Measurements from ENCODE around the gene GRK6. TPM values are rescaled to one million over a fixed set of nuclear protein-coding genes. Genes with fewer than 3 reads are reported as not detected.
"Not testable (repeated sequence)": the region's sequence is repeated elsewhere in the genome, so short reads cannot be mapped to it uniquely, and the experiment has no call there.

GRK6 gene
- total RNA-seq, 4 donors from 2014 or later, result 20.7 to 42.3 (median 31.5) TPM

DNA sequence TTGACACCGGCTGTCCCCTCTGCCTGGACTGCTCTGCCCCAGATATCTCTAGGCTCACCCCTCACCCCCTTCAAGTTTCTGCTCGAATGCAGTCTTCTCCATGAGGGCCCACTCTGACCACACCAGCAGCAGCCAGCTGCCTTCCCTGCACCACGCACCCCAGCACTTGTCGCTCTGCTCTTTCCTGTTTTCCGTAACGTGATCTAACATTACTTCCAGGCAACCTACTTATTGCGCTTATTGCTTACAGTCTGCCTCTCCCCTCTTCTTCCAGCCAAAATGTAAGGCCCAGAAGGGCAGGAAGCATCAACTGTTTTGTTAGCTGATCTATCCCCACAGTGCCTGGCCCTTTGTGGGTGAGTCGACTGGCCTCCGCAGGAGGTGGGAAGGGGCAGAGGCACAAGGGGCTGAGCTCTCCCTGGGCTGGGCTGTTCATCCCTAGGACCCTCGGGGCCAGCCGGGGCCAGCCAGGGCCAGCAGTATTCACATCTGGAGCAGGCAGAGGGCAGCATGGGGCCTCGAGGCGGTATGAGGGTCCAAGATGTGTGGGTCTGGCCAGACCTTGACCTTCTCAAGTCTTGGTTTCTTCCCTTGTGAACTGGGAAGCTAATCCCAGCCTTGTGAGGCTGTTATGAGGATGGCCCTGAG lies 58.5 kb downstream of the GRK6 start:
- no peaks in the 10 kb centered on the region for H3K27me3 ChIP-seq
- peak; percentile 44 for TF ChIP-seq POLR2AphosphoS5 (IDR thresholded peaks at IDR 0.05)
- TF ChIP-seq, protein P1, sequence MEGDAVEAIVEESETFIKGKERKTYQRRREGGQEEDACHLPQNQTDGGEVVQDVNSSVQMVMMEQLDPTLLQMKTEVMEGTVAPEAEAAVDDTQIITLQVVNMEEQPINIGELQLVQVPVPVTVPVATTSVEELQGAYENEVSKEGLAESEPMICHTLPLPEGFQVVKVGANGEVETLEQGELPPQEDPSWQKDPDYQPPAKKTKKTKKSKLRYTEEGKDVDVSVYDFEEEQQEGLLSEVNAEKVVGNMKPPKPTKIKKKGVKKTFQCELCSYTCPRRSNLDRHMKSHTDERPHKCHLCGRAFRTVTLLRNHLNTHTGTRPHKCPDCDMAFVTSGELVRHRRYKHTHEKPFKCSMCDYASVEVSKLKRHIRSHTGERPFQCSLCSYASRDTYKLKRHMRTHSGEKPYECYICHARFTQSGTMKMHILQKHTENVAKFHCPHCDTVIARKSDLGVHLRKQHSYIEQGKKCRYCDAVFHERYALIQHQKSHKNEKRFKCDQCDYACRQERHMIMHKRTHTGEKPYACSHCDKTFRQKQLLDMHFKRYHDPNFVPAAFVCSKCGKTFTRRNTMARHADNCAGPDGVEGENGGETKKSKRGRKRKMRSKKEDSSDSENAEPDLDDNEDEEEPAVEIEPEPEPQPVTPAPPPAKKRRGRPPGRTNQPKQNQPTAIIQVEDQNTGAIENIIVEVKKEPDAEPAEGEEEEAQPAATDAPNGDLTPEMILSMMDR (IDR thresholded peaks at IDR 0.05), result no peak
- H3K4me3 ChIP-seq, result no peak overlapping the region
- H3K4me1 ChIP-seq, result peaks cover 0 to 98% (median 48%) of the 10 kb centered on the region in 3 donors
- no peak for ATAC-seq
- 46 to 65% methylated on average over 5 to 6 of the region's 13 CpGs for WGBS, 2 donors (ENCODE audit: low coverage in 1 of 2)
- peaks cover 0 to 80% of the 10 kb centered on the region in 2 donors for H3K36me3 ChIP-seq
- H3K27ac ChIP-seq, result peak overlapping the region in 3 of 4 donors; percentile 60 to 99 (median 91)
- no peaks in the 10 kb centered on the region for H3K9me3 ChIP-seq

DNA sequence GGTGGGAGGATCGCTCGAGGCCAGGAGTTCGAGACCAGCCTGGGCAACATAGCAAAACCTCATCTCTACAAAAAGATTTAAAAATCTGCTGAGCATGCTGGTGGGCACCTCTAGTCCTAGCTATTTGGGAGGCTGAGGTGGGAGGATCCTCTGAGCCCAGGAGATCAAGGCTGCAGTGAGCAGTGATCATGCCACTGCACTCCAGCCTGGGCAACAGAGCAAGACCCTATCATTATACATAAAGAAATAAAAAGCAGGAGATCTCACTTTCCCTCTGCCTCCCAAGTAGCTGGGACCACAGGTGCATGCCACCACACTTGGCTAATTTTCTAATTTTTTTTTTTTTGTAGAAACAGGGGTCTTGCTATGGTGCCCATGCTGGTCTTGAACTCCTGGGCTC lies 59.3 kb downstream of the GRK6 start:
- ATAC-seq, H3K4me3 ChIP-seq, H3K27me3 ChIP-seq, H3K9me3 ChIP-seq: not testable (repeated sequence)
- WGBS, 2 donors (ENCODE audit: low coverage in 1 of 2), result 40 to 80% methylated on average over 1 to 2 of the region's 3 CpGs
- Histone ChIP-seq H3K36me3 (peaks cover 0 to 87% of the 10 kb centered on the region in 2 donors), H3K27ac (peak overlapping the region in 3 of 4 donors; percentile 60 to 99 (median 91)), H3K4me1 (peaks cover 0 to 98% (median 48%) of the 10 kb centered on the region in 3 donors)

DNA sequence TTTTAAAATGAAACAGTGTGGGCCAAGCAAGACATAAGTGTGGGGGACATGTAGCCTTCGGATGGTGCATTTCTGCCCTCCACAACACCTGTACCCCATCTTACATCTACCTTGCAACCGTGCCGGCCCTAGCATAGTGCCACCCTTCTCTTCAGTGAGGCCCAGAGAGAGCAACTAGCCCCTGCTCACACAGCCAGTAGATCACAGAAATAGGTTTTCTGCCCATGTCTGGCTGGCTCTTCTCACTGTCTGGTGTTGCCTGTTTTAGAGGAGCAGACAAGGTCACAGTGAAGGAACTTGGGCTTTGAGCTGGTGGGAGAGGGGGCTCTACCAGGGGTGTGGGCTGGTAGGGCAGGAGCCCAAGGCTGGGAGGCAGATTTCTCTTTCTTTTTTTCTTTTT lies 59.8 kb downstream of the GRK6 start:
- WGBS, 2 donors (ENCODE audit: low coverage in 1 of 2), result 79 to 86% methylated on average over 3 of the region's 3 CpGs
- peak overlapping the region in 2 of 4 donors; percentile 37 to 99 for H3K27ac ChIP-seq
- peaks cover 0 to 98% (median 48%) of the 10 kb centered on the region in 3 donors for H3K4me1 ChIP-seq
- ATAC-seq, result no peak
- H3K27me3 ChIP-seq, result no peaks in the 10 kb centered on the region
- TF ChIP-seq, protein P1 (IDR thresholded peaks at IDR 0.05), result no peak
- TF ChIP-seq POLR2A (IDR thresholded peaks at IDR 0.05) (no peak), POLR2AphosphoS5 (IDR thresholded peaks at IDR 0.05) (no peak), EP300 (IDR thresholded peaks at IDR 0.05) (no peak)
- no peaks in the 10 kb centered on the region for H3K9me3 ChIP-seq
- H3K4me3 ChIP-seq, result no peak overlapping the region
- peaks cover 0 to 92% of the 10 kb centered on the region in 2 donors for H3K36me3 ChIP-seq

DNA sequence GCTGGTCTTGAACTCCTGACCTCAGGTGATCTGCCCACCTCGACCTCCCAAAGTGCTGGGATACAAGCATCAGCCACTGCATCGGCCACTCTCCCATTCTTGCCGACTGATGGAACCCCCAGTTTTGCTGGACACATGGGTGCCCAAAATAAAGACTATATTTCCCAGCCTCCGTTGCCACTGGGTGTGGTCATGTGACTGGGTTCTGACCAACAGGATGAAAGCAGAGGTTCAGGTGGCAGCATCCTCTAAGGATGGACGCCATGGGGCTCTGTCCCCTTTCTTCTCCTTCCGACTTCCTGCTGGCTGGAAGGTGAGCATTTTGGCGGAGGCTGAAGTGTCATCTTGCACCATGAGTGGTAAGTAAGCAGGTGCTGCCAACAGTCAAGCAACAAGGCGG lies 60.7 kb downstream of the GRK6 start:
- Histone ChIP-seq H3K9me3 (no peaks in the 10 kb centered on the region), H3K4me1 (peaks cover 0 to 98% (median 55%) of the 10 kb centered on the region in 3 donors), H3K27me3 (no peaks in the 10 kb centered on the region), H3K36me3 (peaks cover 0 to 93% of the 10 kb centered on the region in 2 donors), H3K27ac (peak overlapping the region in 3 of 4 donors; percentile 51 to 99 (median 99)), H3K4me3 (no peak overlapping the region)
- 66 to 92% methylated on average over 2 to 3 of the region's 8 CpGs for WGBS, 2 donors (ENCODE audit: low coverage in 1 of 2)
- TF ChIP-seq POLR2AphosphoS5 (IDR thresholded peaks at IDR 0.05), result no peak
- TF ChIP-seq POLR2A (IDR thresholded peaks at IDR 0.05), result no peak
- TF ChIP-seq EP300 (IDR thresholded peaks at IDR 0.05), result no peak
- TF ChIP-seq, protein P1 (IDR thresholded peaks at IDR 0.05), result no peak
- no peak for ATAC-seq

DNA sequence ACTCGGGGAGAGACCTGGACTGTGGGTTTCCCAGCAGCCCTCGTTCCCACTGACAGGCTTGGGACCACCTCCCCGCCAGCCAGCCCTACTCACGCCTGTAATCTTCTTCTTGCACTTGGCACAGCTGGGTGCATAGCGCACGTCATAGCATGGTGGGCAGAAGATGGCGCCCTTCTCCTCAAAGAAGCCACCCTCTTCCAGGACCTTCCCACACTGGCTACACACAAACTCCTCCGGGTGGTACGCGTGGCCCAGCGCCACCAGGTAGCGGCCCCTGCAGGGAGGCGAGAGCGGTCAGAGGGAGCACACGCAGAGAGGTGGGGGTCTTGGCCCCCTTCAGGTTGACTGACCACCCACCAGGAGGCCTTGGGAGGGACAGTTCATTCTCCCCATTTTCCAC lies 61.5 kb downstream of the GRK6 start:
- Histone ChIP-seq H3K4me1 (peaks cover 0 to 98% (median 56%) of the 10 kb centered on the region in 3 donors), H3K36me3 (peaks cover 0 to 93% of the 10 kb centered on the region in 2 donors), H3K9me3 (no peaks in the 10 kb centered on the region), H3K4me3 (no peak overlapping the region), H3K27me3 (no peaks in the 10 kb centered on the region), H3K27ac (peak overlapping the region in 3 of 4 donors; percentile 44 to 99 (median 99))
- TF ChIP-seq POLR2AphosphoS5 (IDR thresholded peaks at IDR 0.05), result no peak
- WGBS, 2 donors (ENCODE audit: low coverage in 1 of 2), result 20 to 57% methylated on average over 1 to 7 of the region's 15 CpGs
- ATAC-seq, result no peak

DNA sequence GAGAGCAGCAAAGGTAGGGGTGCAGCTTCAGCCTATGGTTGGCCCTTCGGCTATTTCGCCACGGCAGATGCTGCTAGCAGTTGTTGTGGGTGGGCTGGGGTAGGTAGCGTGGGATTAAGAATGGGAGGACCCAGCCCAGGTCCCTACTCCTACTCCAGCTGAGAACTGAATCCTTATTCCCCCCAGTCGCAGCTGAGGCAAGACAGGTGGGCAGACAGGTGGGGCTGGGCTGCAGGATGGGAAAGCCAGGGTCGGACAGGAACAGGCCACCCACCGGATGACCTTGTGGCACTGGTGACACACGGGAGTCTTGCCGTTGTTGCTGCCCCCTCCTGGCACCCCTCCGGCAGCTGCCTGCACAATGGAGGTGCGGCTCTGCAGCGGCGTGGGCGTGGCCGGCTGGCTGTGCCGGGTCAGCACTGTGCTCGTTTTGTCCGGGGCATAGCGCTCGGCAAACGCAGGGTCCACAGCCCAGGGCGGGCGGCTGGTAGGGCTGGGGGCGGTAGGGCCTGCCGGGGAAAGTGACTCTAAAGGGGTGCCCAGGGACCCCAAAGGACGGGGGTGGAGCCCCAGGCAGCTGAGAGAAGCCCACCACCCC lies 62.7 kb downstream of the GRK6 start:
- no CpG with 5 or more reads among the region's 26 CpGs for whole genome bisulfite sequencing, 2 donors (ENCODE audit: low coverage in 1 of 2)
- no peak for ATAC-seq
- TF ChIP-seq POLR2A (IDR thresholded peaks at IDR 0.05) (peak in 1 of 2 donors; percentile 5), EP300 (IDR thresholded peaks at IDR 0.05) (no peak)
- TF ChIP-seq, protein P1 (IDR thresholded peaks at IDR 0.05), result peak in 1 of 4 experiments; percentile 28
- Histone ChIP-seq H3K27me3 (no peaks in the 10 kb centered on the region), H3K9me3 (no peaks in the 10 kb centered on the region), H3K36me3 (peaks cover 0 to 85% of the 10 kb centered on the region in 2 donors), H3K4me1 (peaks cover 1 to 98% (median 57%) of the 10 kb centered on the region in 3 donors), H3K4me3 (no peak overlapping the region), H3K27ac (peak overlapping the region in 3 of 4 donors; percentile 99)
